Measurements from ENCODE around the gene SENP7. TPM values are rescaled to one million over a fixed set of nuclear protein-coding genes. Genes with fewer than 3 reads are reported as not detected.

SENP7 gene
- polyA plus RNA-seq, 3 donors: 1.6 to 12.4 (median 3.8) TPM

DNA sequence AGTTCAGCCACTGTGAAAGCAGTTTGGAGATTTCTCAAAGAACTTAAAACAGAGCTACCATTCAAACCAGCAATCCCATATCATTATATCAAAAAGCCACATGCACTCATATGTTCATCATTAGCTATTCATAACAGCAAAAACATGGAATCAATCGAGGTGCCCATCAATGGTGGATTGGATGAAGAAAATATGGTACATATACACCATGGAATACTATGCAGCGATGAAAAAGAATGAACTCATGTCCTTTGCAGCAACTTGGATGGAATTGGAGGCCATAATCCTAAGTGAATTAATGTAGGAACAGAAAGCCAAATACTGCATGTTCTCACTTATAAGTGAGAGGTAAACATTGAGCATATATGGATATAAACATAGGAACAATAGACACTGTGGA is 224.7 kb downstream of the SENP7 start:
- no CpG with 5 or more reads among the region's 2 CpGs for WGBS (ENCODE audit: insufficient coverage)
- Mint-ChIP-seq H3K27ac (no peak overlapping the region), H3K4me3 (no peak overlapping the region), H3K4me1 (no peaks in the 10 kb centered on the region), H3K27me3 (ENCODE audit: low read depth in 3 of 3) (peaks cover 0 to 2% (median 0%) of the 10 kb centered on the region in 3 donors), H3K9me3 (peaks cover 0 to 5% (median 2%) of the 10 kb centered on the region in 7 donors), H3K36me3 (no peaks in the 10 kb centered on the region)
- H3K4me2 ChIP-seq (replicated peaks; ENCODE audit: extremely low read depth, low read length, poor library complexity, severe bottlenecking): no peak overlapping the region
- H3K4me1 ChIP-seq (ENCODE audit: control insufficient read depth in 1 of 2, insufficient read depth in 2 of 2, low read length in 2 of 2): no peaks in the 10 kb centered on the region
- H3K9ac ChIP-seq (ENCODE audit: insufficient read depth, low read length, poor library complexity, severe bottlenecking): no peak overlapping the region
- intact Hi-C loops (cut with micrococcal nuclease): no loop called here
- DNase-seq: no peak
- no peaks in the 10 kb centered on the region for H3K27me3 ChIP-seq (ENCODE audit: control insufficient read depth in 2 of 2, insufficient read depth in 2 of 2, low read length in 2 of 2)
- TF ChIP-seq, protein P1, sequence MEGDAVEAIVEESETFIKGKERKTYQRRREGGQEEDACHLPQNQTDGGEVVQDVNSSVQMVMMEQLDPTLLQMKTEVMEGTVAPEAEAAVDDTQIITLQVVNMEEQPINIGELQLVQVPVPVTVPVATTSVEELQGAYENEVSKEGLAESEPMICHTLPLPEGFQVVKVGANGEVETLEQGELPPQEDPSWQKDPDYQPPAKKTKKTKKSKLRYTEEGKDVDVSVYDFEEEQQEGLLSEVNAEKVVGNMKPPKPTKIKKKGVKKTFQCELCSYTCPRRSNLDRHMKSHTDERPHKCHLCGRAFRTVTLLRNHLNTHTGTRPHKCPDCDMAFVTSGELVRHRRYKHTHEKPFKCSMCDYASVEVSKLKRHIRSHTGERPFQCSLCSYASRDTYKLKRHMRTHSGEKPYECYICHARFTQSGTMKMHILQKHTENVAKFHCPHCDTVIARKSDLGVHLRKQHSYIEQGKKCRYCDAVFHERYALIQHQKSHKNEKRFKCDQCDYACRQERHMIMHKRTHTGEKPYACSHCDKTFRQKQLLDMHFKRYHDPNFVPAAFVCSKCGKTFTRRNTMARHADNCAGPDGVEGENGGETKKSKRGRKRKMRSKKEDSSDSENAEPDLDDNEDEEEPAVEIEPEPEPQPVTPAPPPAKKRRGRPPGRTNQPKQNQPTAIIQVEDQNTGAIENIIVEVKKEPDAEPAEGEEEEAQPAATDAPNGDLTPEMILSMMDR (IDR thresholded peaks at IDR 0.05): no peak
- H3K36me3 ChIP-seq (replicated peaks in 1 of 2; ENCODE audit: control insufficient read depth in 1 of 2, insufficient read depth in 2 of 2, low read length in 2 of 2): no peaks in the 10 kb centered on the region
- no peaks in the 10 kb centered on the region for H4K20me1 ChIP-seq (ENCODE audit: insufficient read depth, low read length)
- peaks cover 0 to 2% of the 10 kb centered on the region in 2 donors for H3K9me3 ChIP-seq (replicated peaks in 1 of 2; ENCODE audit: control insufficient read depth in 1 of 2, insufficient read depth in 1 of 2, low read length in 2 of 2)
- H3K4me3 ChIP-seq (replicated peaks in 1 of 3; ENCODE audit: low read depth in 2 of 3, low read length in 3 of 3): no peak overlapping the region
- H3K79me2 ChIP-seq (ENCODE audit: insufficient read depth, low read length): no peaks in the 10 kb centered on the region
- H2AFZ ChIP-seq (ENCODE audit: insufficient read depth, low read depth, low read length, poor library complexity, severe bottlenecking): no peak overlapping the region
- no peak overlapping the region for H3K27ac ChIP-seq (ENCODE audit: low read depth in 1 of 2, low read length in 2 of 2)

DNA sequence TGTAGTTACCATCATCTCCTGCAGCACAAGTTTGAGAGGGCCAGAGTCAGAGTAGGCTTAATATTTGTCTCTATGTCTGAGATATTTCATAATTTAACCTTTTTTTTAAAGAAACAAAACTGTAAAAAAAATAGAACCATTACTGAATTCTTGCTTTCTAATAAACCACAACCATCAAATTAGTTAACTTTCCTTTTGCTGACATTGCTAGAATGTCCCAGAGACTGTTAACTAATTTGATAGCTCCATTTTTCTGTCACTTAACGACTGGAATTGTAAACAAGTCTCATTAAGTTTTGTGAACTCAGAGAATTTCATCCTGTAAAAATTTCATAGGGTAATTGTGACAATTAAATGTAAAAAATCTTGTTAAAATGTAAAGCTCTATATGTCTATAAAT is 228.3 kb downstream of the SENP7 start:
- intact Hi-C loops (cut with micrococcal nuclease): no loop called here
- Histone ChIP-seq H3K27ac (ENCODE audit: low read depth in 1 of 2, low read length in 2 of 2) (no peak overlapping the region), H3K4me3 (replicated peaks in 1 of 3; ENCODE audit: low read depth in 2 of 3, low read length in 3 of 3) (no peak overlapping the region), H3K79me2 (ENCODE audit: insufficient read depth, low read length) (no peaks in the 10 kb centered on the region), H4K20me1 (ENCODE audit: insufficient read depth, low read length) (no peaks in the 10 kb centered on the region), H3K9me3 (replicated peaks in 1 of 2; ENCODE audit: control insufficient read depth in 1 of 2, insufficient read depth in 1 of 2, low read length in 2 of 2) (no peaks in the 10 kb centered on the region), H3K9ac (ENCODE audit: insufficient read depth, low read length, poor library complexity, severe bottlenecking) (no peak overlapping the region), H3K4me1 (ENCODE audit: control insufficient read depth in 1 of 2, insufficient read depth in 2 of 2, low read length in 2 of 2) (no peaks in the 10 kb centered on the region), H3K36me3 (replicated peaks in 1 of 2; ENCODE audit: control insufficient read depth in 1 of 2, insufficient read depth in 2 of 2, low read length in 2 of 2) (no peaks in the 10 kb centered on the region), H3K27me3 (ENCODE audit: control insufficient read depth in 2 of 2, insufficient read depth in 2 of 2, low read length in 2 of 2) (no peaks in the 10 kb centered on the region), H2AFZ (ENCODE audit: insufficient read depth, low read depth, low read length, poor library complexity, severe bottlenecking) (no peak overlapping the region), H3K4me2 (replicated peaks; ENCODE audit: extremely low read depth, low read length, poor library complexity, severe bottlenecking) (no peak overlapping the region)
- Mint-ChIP-seq H3K27ac (no peak overlapping the region), H3K9me3 (peaks cover 0 to 7% (median 2%) of the 10 kb centered on the region in 7 donors), H3K4me1 (no peaks in the 10 kb centered on the region), H3K27me3 (ENCODE audit: low read depth in 3 of 3) (peaks cover 0 to 4% (median 0%) of the 10 kb centered on the region in 3 donors), H3K4me3 (no peak overlapping the region), H3K36me3 (no peaks in the 10 kb centered on the region)
- no peak for DNase-seq
- TF ChIP-seq, protein P1 (IDR thresholded peaks at IDR 0.05): no peak
- WGBS (ENCODE audit: insufficient coverage): no CpG with 5 or more reads among the region's 1 CpG

Measured in CD14-positive monocyte (primary cell).